Measurements from ENCODE around the gene EPS8L3.
"Not testable (repeated sequence)": the region's sequence is repeated elsewhere in the genome, so short reads cannot be mapped to it uniquely, and the experiment has no call there.

EPS8L3 gene

GRCh38 chr1:109726728-109727373 lies 36.9 kb downstream of the EPS8L3 start:
- no peak for DNase-seq

GRCh38 chr1:109726007-109726406 lies 37.7 kb downstream of the EPS8L3 start:
- no peak for DNase-seq

- DNase-seq, result no peak
Observed at GRCh38 chr1:109725510-109725909, 38.2 kb downstream of the EPS8L3 start.

GRCh38 chr1:109724933-109725332 lies 38.8 kb downstream of the EPS8L3 start:
- no peak for DNase-seq

- no peak for DNase-seq
Observed at GRCh38 chr1:109722908-109723691, 40.6 kb downstream of the EPS8L3 start.

GRCh38 chr1:109721971-109722370 lies 41.8 kb downstream of the EPS8L3 start:
- no peak for DNase-seq

- DNase-seq, result no peak
Observed at GRCh38 chr1:109721042-109721441, 42.7 kb downstream of the EPS8L3 start.

- DNase-seq, result no peak
Observed at GRCh38 chr1:109719337-109719837, 44.3 kb downstream of the EPS8L3 start.

- no peak for DNase-seq
Observed at GRCh38 chr1:109718495-109718894, 45.2 kb downstream of the EPS8L3 start.

- no peak for DNase-seq
Observed at GRCh38 chr1:109717729-109718128, 46.0 kb downstream of the EPS8L3 start.

- DNase-seq, result no peak
Observed at GRCh38 chr1:109716570-109717090, 47.1 kb downstream of the EPS8L3 start.

- DNase-seq, result no peak
Observed at GRCh38 chr1:109716121-109716520, 47.6 kb downstream of the EPS8L3 start.

- DNase-seq, result no peak
Observed at GRCh38 chr1:109714661-109715372, 48.9 kb downstream of the EPS8L3 start.

GRCh38 chr1:109713636-109714035 lies 50.1 kb downstream of the EPS8L3 start:
- no peak for DNase-seq

GRCh38 chr1:109712321-109712864 lies 51.3 kb downstream of the EPS8L3 start:
- no peak for DNase-seq

GRCh38 chr1:109711593-109712320 lies 52.0 kb downstream of the EPS8L3 start, which contains the start of gene GSTM5:
GSTM5 (plus strand) TSS chr1:109712251; CDS start chr1:109712313, 62 bp downstream.
- not testable (repeated sequence) for DNase-seq

- not testable (repeated sequence) for DNase-seq
Observed at GRCh38 chr1:109709822-109710221, 53.9 kb downstream of the EPS8L3 start.

- not testable (repeated sequence) for DNase-seq
Observed at GRCh38 chr1:109708949-109709348, 54.8 kb downstream of the EPS8L3 start.

- no peak for DNase-seq
Observed at GRCh38 chr1:109705411-109705810, 58.3 kb downstream of the EPS8L3 start.

- DNase-seq, result no peak
Observed at GRCh38 chr1:109704173-109704572, 59.5 kb downstream of the EPS8L3 start.

GRCh38 chr1:109702940-109703339 lies 60.8 kb downstream of the EPS8L3 start:
- DNase-seq, result not testable (repeated sequence)
